ENCODE measurements around the gene CERS1. TPM values are rescaled to one million over a fixed set of nuclear protein-coding genes. Genes with fewer than 3 reads are reported as not detected.
"Not testable (repeated sequence)": the region's sequence is repeated elsewhere in the genome, so short reads cannot be mapped to it uniquely, and the experiment has no call there.

CERS1 gene
- total RNA-seq, 1 experiment from 2014 or later = 4.4 TPM

GRCh38 chr19:18905058-18905456 is 9.1 kb upstream of the CERS1 start:
- no peaks in the 10 kb centered on the region for H3K9me3 Mint-ChIP-seq (ENCODE audit: low read depth, unreplicated experiment)
- intact Hi-C loops (cut with micrococcal nuclease; ENCODE audit: unreplicated experiment) = no loop called here
- peaks cover 37% of the 10 kb centered on the region for H3K36me3 Mint-ChIP-seq (ENCODE audit: insufficient read depth, unreplicated experiment)
- H3K4me1 Mint-ChIP-seq (ENCODE audit: low read depth, unreplicated experiment) = no peaks in the 10 kb centered on the region
- BruUV-seq (replicated peaks) = no TSS peak
- CTCF ChIA-PET = no interaction called here
- H3K27me3 Mint-ChIP-seq (ENCODE audit: unreplicated experiment) = no peaks in the 10 kb centered on the region
- no peak overlapping the region for H3K27ac Mint-ChIP-seq (ENCODE audit: unreplicated experiment)
- H3K4me3 Mint-ChIP-seq (ENCODE audit: low read depth, unreplicated experiment) = no peak overlapping the region
- no peak for DNase-seq
- TF ChIP-seq CTCF (IDR thresholded peaks at IDR 0.05; ENCODE audit: unreplicated experiment) = no peak

DNA sequence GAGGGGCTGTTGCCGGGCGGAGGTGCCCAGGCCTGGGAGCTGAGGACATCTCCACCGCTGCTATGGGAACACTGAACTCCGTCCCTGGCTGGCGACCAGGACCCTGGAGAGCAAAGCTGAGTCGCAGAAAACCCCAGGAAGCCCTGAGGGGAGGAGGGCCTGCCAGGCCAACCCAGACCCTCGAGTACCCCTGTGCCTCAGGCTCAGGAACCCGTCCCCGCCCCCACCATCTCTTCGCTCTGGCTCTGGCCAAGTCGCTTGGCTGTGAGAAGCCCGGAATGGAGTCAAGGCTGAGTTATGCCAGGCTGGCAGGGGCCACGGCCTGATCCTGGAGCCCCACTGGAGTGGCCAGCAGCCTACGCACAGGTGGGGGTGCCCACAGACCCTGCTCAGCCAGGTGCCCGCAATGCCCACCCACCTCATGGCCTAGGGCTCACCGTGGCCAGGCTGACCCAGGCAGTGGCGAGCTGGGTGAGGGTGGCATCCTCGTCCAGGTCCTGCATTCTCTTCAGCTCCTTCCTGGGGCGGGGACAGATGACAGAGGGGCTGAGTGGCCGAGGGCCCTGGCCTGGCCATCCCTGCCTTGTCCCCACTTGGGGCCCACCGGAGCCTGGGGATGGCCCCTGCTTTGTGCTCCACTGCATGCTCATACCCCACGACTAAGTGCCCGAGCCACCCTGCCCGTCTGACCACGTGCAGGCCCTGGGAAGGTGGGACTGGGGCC is 8.5 kb upstream of the CERS1 start:
- Mint-ChIP-seq H3K4me3 (ENCODE audit: low read depth, unreplicated experiment) (no peak overlapping the region), H3K27ac (ENCODE audit: unreplicated experiment) (no peak overlapping the region), H3K4me1 (ENCODE audit: low read depth, unreplicated experiment) (no peaks in the 10 kb centered on the region), H3K9me3 (ENCODE audit: low read depth, unreplicated experiment) (no peaks in the 10 kb centered on the region), H3K27me3 (ENCODE audit: unreplicated experiment) (no peaks in the 10 kb centered on the region), H3K36me3 (ENCODE audit: insufficient read depth, unreplicated experiment) (peaks cover 33% of the 10 kb centered on the region)
- BruUV-seq (replicated peaks) = no TSS peak
- no peak for DNase-seq
- CTCF ChIA-PET = no interaction called here
- TF ChIP-seq CTCF (IDR thresholded peaks at IDR 0.05; ENCODE audit: unreplicated experiment) = no peak
- intact Hi-C loops (cut with micrococcal nuclease; ENCODE audit: unreplicated experiment) = no loop called here

DNA sequence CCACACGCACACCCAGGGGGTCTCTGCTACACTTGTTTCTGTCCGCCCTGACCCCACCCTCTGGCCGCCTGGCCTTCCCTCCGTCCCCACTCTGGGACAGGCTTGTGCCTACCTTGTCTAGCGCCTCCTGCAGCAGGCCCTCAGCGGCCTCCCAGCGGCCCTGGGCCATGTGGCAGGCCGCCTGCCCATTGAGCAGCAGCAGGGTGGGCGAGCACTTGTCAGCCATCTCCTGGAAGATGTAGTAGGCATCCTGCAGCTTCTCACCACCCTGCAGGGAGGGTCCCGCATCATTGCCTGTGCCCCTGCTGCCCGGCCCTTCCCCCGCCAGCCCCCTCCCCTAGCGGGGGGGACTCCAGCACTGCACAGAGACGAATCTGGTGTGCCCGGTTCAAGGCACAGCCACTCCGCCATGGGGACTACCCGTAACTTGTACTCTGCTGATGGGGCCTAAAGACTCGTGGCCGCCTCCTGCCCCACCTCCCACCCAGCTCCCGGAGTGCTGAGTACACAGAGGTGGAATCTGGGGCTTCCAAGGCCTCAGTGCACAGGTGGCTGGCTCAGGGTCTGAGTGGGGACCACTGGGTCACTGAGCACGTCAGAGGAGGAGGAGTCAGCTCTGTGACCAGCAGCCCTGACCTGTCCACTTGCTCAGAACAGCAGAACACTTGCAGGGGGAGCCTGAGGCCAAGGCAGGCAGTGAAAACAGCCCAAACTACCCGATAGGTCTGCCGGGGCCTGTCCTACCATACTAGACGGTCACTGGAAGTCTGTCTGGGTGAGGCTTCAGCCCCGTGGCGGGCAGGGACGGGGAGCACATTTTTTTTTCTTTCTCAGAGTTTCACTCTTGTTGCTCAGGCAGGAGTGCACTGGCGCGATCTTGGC is 7.4 kb upstream of the CERS1 start:
- CTCF ChIA-PET = interaction anchor here (0.6 to 0.7 kb wide), 2 partner anchors 37 to 982 kb away, joined by 3 to 4 read pairs; no protein-coding TSS in a partner anchor
- no peak overlapping the region for H3K27ac Mint-ChIP-seq (ENCODE audit: unreplicated experiment)

DNA sequence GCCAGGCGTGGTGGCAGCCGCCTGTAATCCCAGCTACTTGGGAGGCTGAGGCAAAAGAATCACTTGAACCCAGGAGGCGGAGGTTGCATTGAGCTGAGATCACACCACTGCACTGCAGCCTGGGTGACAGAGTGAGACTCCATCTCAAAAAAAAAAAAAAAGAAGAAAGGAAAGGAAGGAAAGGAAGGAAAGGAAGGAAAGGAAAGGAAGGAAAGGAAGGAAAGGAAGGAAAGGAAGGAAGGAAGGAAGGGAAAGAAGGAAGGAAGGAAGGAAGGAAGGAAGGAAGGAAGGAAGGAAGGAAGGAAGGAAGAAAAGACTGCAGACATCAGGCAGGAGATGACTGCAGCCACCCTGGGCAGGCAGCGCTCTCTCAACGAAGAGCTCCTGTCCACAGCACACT is 6.6 kb upstream of the CERS1 start:
- CTCF ChIA-PET = interaction anchor here (0.7 kb wide), 1 partner anchor 36 kb away, joined by 4 read pairs; no protein-coding TSS in a partner anchor
- H3K4me1 Mint-ChIP-seq (ENCODE audit: low read depth, unreplicated experiment); DNase-seq; H3K27ac Mint-ChIP-seq (ENCODE audit: unreplicated experiment); BruUV-seq (replicated peaks); intact Hi-C loops (cut with micrococcal nuclease; ENCODE audit: unreplicated experiment); H3K4me3 Mint-ChIP-seq (ENCODE audit: low read depth, unreplicated experiment); H3K9me3 Mint-ChIP-seq (ENCODE audit: low read depth, unreplicated experiment); H3K27me3 Mint-ChIP-seq (ENCODE audit: unreplicated experiment): not testable (repeated sequence)
- H3K36me3 Mint-ChIP-seq (ENCODE audit: insufficient read depth, unreplicated experiment) = peaks cover 38% of the 10 kb centered on the region

More for the DNA sequence above, 7.4 kb upstream of the CERS1 start:
- BruUV-seq (replicated peaks) = no TSS peak
- Mint-ChIP-seq H3K36me3 (ENCODE audit: insufficient read depth, unreplicated experiment) (peaks cover 30% of the 10 kb centered on the region), H3K27me3 (ENCODE audit: unreplicated experiment) (no peaks in the 10 kb centered on the region), H3K4me3 (ENCODE audit: low read depth, unreplicated experiment) (no peak overlapping the region), H3K4me1 (ENCODE audit: low read depth, unreplicated experiment) (no peaks in the 10 kb centered on the region), H3K9me3 (ENCODE audit: low read depth, unreplicated experiment) (no peaks in the 10 kb centered on the region)
- DNase-seq = no peak
- intact Hi-C loops (cut with micrococcal nuclease; ENCODE audit: unreplicated experiment) = no loop called here
- TF ChIP-seq CTCF (IDR thresholded peaks at IDR 0.05; ENCODE audit: unreplicated experiment) = no peak
